ENCODE measurements around the gene SLC29A1.

GRCh38 chr6:44269921-44270525 is 46.6 kb downstream of the SLC29A1 start, which contains the start of gene TMEM151B:
- TF ChIP-seq CTCF (IDR thresholded peaks at IDR 0.05; ENCODE audit: low read depth, low read length, missing input control) (no peak), FOXA1 (IDR thresholded peaks at IDR 0.05) (no peak), ATF3 (IDR thresholded peaks at IDR 0.05) (no peak), GABPA (IDR thresholded peaks at IDR 0.05 in 1 of 2, conservative IDR thresholded peaks at IDR 0.05 in 1 of 2) (no peak), RAD21 (IDR thresholded peaks at IDR 0.05) (no peak), TAF1 (conservative IDR thresholded peaks at IDR 0.05) (no peak), MAX (IDR thresholded peaks at IDR 0.05) (no peak), JUND (IDR thresholded peaks at IDR 0.05) (no peak)
